Nephron progenitor cell (in vitro differentiated cells): ENCODE results near the gene CFAP47.

Experiments used
- DNase-seq: peaks from one replicate; pipeline ENCODE4 v3.0.0; 2021
- H3K27ac Mint-ChIP-seq: 2 replicates; pipeline ENCODE4 v1.8.0; 2021; ENCODE audit warnings: mild to moderate bottlenecking, moderate library complexity, mixed read lengths
- H3K27me3 Mint-ChIP-seq: 2 replicates; pipeline ENCODE4 v1.8.0; 2021; ENCODE audit warnings: mild to moderate bottlenecking, low read depth, mixed read lengths; ENCODE audit not compliant: poor library complexity
- H3K36me3 Mint-ChIP-seq: 2 replicates; pipeline ENCODE4 v1.8.0; 2021; ENCODE audit warnings: low read depth, mixed read lengths
- H3K4me1 Mint-ChIP-seq: 2 replicates; pipeline ENCODE4 v1.8.0; 2021; ENCODE audit warnings: mixed read lengths
- H3K4me3 Mint-ChIP-seq: 2 replicates; pipeline ENCODE4 v1.8.0; 2021; ENCODE audit warnings: mild to moderate bottlenecking, moderate library complexity, mixed read lengths
- H3K9me3 Mint-ChIP-seq: 2 replicates; pipeline ENCODE4 v1.8.0; 2021; ENCODE audit warnings: mild to moderate bottlenecking, moderate library complexity, mixed read lengths
- TF ChIP-seq, protein P1 (sequence below): fragments of 200-600 bp; sonication (generic); IDR thresholded peaks from 2 replicates; pipeline ENCODE4 v1.5.0; 2021; ENCODE audit warnings: antibody characterized with exemption

CFAP47 gene

DNA sequence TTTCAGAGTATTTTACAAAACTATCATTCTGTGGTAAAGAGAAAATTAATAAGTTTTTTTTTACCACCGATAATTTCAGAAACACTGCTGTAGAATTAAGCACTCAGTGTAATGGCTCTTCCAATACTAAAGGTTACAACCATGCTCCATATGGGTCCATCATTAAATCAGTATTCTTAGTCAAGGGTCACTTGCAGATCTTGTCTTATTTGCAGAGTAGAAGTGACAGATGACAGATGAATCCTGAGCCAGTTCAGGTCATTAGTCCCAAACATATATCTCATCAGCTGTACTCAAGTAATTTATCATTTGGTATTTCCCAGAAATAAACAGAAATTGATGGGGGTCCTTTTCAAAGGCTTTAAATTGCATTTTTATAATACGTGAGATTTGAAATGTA, 182.9 kb downstream of the CFAP47 start:
- no peaks in the 10 kb centered on the region for H3K36me3 Mint-ChIP-seq
- TF ChIP-seq, protein P1, sequence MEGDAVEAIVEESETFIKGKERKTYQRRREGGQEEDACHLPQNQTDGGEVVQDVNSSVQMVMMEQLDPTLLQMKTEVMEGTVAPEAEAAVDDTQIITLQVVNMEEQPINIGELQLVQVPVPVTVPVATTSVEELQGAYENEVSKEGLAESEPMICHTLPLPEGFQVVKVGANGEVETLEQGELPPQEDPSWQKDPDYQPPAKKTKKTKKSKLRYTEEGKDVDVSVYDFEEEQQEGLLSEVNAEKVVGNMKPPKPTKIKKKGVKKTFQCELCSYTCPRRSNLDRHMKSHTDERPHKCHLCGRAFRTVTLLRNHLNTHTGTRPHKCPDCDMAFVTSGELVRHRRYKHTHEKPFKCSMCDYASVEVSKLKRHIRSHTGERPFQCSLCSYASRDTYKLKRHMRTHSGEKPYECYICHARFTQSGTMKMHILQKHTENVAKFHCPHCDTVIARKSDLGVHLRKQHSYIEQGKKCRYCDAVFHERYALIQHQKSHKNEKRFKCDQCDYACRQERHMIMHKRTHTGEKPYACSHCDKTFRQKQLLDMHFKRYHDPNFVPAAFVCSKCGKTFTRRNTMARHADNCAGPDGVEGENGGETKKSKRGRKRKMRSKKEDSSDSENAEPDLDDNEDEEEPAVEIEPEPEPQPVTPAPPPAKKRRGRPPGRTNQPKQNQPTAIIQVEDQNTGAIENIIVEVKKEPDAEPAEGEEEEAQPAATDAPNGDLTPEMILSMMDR = no peak
- H3K27me3 Mint-ChIP-seq = no peaks in the 10 kb centered on the region
- H3K9me3 Mint-ChIP-seq = peaks cover 9% of the 10 kb centered on the region
- no peak overlapping the region for H3K27ac Mint-ChIP-seq
- H3K4me3 Mint-ChIP-seq = no peak overlapping the region
- DNase-seq = no peak
- no peaks in the 10 kb centered on the region for H3K4me1 Mint-ChIP-seq

DNA sequence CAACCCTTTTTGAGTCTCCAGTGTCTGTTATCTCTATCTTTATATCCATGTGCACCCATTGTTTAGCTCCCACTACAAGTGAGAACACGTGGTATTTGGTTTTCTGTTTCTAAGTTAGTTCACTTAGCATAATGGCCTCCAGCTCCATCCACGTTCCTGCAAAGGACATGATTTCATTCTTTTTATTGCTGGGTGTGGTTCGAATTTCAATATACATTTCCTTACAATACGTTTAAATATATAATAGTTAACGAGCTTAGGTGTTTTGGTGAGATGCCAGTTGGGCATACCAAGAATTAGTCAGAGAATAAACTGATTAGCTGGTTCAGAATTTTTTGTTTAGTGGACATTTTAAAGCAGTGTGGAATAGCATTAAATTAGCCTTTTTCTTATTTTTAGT, 196.7 kb downstream of the CFAP47 start:
- TF ChIP-seq, protein P1 = no peak
- H3K4me1 Mint-ChIP-seq = no peaks in the 10 kb centered on the region
- DNase-seq = no peak
- no peaks in the 10 kb centered on the region for H3K27me3 Mint-ChIP-seq
- H3K36me3 Mint-ChIP-seq = no peaks in the 10 kb centered on the region
- H3K27ac Mint-ChIP-seq = no peak overlapping the region
- no peak overlapping the region for H3K4me3 Mint-ChIP-seq
- peaks cover 62% of the 10 kb centered on the region for H3K9me3 Mint-ChIP-seq

DNA sequence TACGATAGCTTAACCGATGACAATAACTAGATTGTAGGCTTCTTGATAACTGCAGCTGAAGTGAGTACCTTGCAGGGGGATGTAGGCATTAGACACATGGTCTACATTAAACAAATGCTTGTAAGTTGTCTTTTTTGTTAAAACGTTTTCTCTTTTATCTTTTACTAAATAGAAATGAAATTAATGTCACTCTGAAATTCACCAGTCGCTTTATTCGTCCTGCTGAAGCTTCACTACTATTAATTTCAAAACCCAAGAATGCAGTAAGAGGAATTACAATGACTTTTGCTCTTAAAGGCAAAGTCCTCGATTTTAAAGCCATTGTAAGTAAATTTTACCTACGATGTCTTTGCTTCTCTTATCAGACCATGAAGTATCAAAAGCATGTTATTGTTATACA, 239.7 kb downstream of the CFAP47 start:
- DNase-seq = no peak
- Mint-ChIP-seq H3K4me1 (peaks cover 16% of the 10 kb centered on the region), H3K4me3 (no peak overlapping the region), H3K27me3 (no peaks in the 10 kb centered on the region), H3K27ac (no peak overlapping the region), H3K36me3 (no peaks in the 10 kb centered on the region), H3K9me3 (peaks cover 10% of the 10 kb centered on the region)
- TF ChIP-seq, protein P1 = no peak

DNA sequence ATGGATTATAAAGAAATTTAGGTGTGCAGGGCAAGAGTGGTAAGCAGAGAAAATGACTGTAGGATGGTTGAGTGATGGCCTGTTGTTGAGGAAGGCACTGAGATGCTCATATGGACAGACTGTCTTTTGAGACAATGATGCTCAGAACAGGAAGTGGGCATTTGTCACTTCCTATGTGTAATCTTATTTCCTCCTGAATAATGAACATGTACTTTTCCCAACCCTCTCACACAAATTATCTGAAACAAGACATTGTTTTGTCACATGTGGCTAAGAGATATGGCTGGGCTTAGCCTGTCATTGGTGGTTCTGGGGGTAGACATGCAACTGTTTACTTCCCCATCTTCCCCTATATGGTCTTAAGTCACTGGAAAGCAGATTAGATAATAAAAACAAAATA, 240.5 kb downstream of the CFAP47 start:
- H3K9me3 Mint-ChIP-seq = peaks cover 16% of the 10 kb centered on the region
- no peaks in the 10 kb centered on the region for H3K27me3 Mint-ChIP-seq
- TF ChIP-seq, protein P1 = no peak
- H3K4me3 Mint-ChIP-seq = no peak overlapping the region
- DNase-seq = no peak
- H3K4me1 Mint-ChIP-seq = peaks cover 16% of the 10 kb centered on the region
- no peak overlapping the region for H3K27ac Mint-ChIP-seq
- H3K36me3 Mint-ChIP-seq = no peaks in the 10 kb centered on the region

DNA sequence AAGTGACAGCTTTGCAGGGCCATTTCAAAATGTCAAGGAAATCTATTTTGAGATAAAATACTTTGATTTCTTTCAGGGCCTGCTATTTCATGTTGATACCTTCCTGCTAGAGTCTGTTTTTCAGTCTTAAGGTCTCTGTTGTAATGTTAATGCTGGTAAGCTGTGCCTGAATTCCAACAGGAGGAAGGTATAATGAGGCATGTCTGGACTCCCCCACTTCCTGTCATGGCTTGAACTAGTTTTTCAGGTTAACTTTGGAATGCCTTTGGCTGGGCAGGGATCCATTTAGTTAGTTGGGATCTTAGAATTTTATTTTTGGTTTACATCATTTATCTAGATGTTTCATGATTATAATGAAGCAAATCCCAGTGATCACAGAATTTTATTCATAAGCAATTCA, 279.0 kb downstream of the CFAP47 start:
- H3K9me3 Mint-ChIP-seq = peaks cover 31% of the 10 kb centered on the region
- TF ChIP-seq, protein P1 = no peak
- no peak for DNase-seq
- no peak overlapping the region for H3K4me3 Mint-ChIP-seq
- H3K27ac Mint-ChIP-seq = no peak overlapping the region
- peaks cover 8% of the 10 kb centered on the region for H3K4me1 Mint-ChIP-seq
- peaks cover 5% of the 10 kb centered on the region for H3K36me3 Mint-ChIP-seq
- H3K27me3 Mint-ChIP-seq = no peaks in the 10 kb centered on the region

DNA sequence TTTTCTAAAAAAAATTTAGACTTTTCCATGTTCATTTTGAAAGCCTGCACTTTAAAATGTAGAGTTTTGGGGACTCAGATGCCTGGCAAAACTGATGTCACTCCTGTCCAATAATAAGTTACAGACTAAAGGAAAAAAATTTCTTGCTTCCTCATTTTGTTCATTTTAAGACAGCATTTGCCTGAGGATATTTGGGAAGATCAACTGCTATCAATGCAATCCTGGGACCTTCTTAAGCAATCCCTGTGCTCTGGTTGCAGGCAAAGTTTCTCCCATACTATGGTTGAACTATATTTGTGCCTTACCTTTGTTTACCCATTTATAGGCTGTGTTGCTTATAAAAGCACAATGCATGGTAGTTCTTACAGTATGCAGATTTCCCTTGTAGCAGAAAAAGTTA, 280.4 kb downstream of the CFAP47 start:
- DNase-seq = no peak
- Mint-ChIP-seq H3K36me3 (no peaks in the 10 kb centered on the region), H3K4me1 (peaks cover 8% of the 10 kb centered on the region), H3K27me3 (no peaks in the 10 kb centered on the region), H3K27ac (no peak overlapping the region), H3K4me3 (no peak overlapping the region), H3K9me3 (peaks cover 26% of the 10 kb centered on the region)
- TF ChIP-seq, protein P1 = no peak
